K562 (cell line): Measurements from ENCODE around the gene DPM2. TPM values are rescaled to one million over a fixed set of nuclear protein-coding genes. Genes with fewer than 3 reads are reported as not detected.

Source experiments
- CBFB ChIP-seq: sonication (generic); formaldehyde crosslinking; IDR thresholded peaks from 2 replicates; pipeline ENCODE4 v1.4.0; 2020; ENCODE audit warnings: mild to moderate bottlenecking, missing genetic modification reagents
- CHCHD3 ChIP-seq: fragments of 250-450 bp; sonication (Bioruptor Pico); IDR thresholded peaks from 2 replicates; pipeline ENCODE4 v2.1.2; 2022; ENCODE audit warnings: mild to moderate bottlenecking
- CHD2 ChIP-seq: IDR thresholded peaks from 2 replicates; pipeline ENCODE4 v1.6.1; 2011; ENCODE audit warnings: low read depth, low read length
- CREB1 ChIP-seq, 2 experiments: sonication (generic) in 1 of 2; formaldehyde crosslinking in 1 of 2; IDR thresholded peaks; 2 replicates each; pipeline versions ENCODE4 v1.6.1 to v1.8.0; 2012 to 2022; ENCODE audit warnings: inconsistent platforms in 1 of 2, mild to moderate bottlenecking in 1 of 2, missing genetic modification reagents in 1 of 2, moderate library complexity in 1 of 2
- HDAC1 ChIP-seq, 2 experiments: fragments of 450-650 bp; IDR thresholded peaks; 2 replicates each; pipeline ENCODE4 v1.6.1; 2016 to 2017; ENCODE audit warnings: inconsistent platforms in 1 of 2, mild to moderate bottlenecking in 1 of 2, moderate library complexity in 1 of 2
- HMGN3 ChIP-seq: IDR thresholded peaks from 2 replicates; pipeline ENCODE4 v1.6.1; 2011; ENCODE audit warnings: borderline replicate concordance, low read depth, mild to moderate bottlenecking, mixed read lengths, low read length; ENCODE audit not compliant: insufficient read length; ENCODE audit errors: extremely low read depth
- NCOA6 ChIP-seq: fragments of 450-650 bp; IDR thresholded peaks from 2 replicates; pipeline ENCODE4 v1.6.1; 2017; ENCODE audit warnings: mild to moderate bottlenecking
- NEUROD1 ChIP-seq: fragments of 150-350 bp; IDR thresholded peaks from 2 replicates; pipeline ENCODE4 v1.6.1; 2014; ENCODE audit warnings: borderline replicate concordance, low read length, low read depth; ENCODE audit not compliant: partially characterized antibody
- NR1H2 ChIP-seq: sonication (generic); formaldehyde crosslinking; IDR thresholded peaks from 2 replicates; pipeline ENCODE4 v1.4.0; 2020; ENCODE audit warnings: mild to moderate bottlenecking, missing genetic modification reagents
- SPI1 ChIP-seq: IDR thresholded peaks from 2 replicates; pipeline ENCODE4 v1.6.1; 2011; ENCODE audit warnings: low read depth, low read length, control low read depth, borderline replicate concordance
- TCF7L2 ChIP-seq: fragments of 150-350 bp; IDR thresholded peaks from 2 replicates; pipeline ENCODE4 v1.6.1; 2016; ENCODE audit warnings: low read depth, mild to moderate bottlenecking, low read length, moderate library complexity
- ZNF444 ChIP-seq: fragments of 250-450 bp; sonication (Bioruptor Pico); IDR thresholded peaks from 2 replicates; pipeline ENCODE4 v1.4.0; 2020; ENCODE audit warnings: mild to moderate bottlenecking, moderate library complexity
- ZNF695 ChIP-seq: fragments of 450-650 bp; formaldehyde crosslinking; IDR thresholded peaks from 2 replicates; pipeline ENCODE4 v1.4.0; 2020; ENCODE audit warnings: mild to moderate bottlenecking, moderate library complexity
- ZSCAN32 ChIP-seq: fragments of 450-650 bp; formaldehyde crosslinking; IDR thresholded peaks from 2 replicates; pipeline ENCODE4 v1.4.0; 2020; ENCODE audit warnings: mild to moderate bottlenecking, moderate library complexity
- polyA plus RNA-seq, 8 experiments: library from polyadenylated mRNA; depleted of rRNA in 4 of 8; stranded (reverse) in 5 of 8; unstranded in 3 of 8; fragments of >200 nt; fragmentation: Nextera tagmentation in 2 of 8; fragmentation: Illumina TruSeq in 1 of 8; extraction: Ambion mirVana in 2 of 8; extraction: Trizol in 1 of 8; gene quantifications; 2 replicates each; pipeline versions ENCODE4 v1.2.1 to v1.2.3, GENCODE V29; 2011 to 2014; ENCODE audit warnings: inconsistent platforms in 1 of 8, missing spikeins in 1 of 8
- total RNA-seq, 7 experiments: library from RNA; depleted of rRNA in 6 of 7; stranded (reverse); fragments of >200 nt in 6 of 7; fragmentation: Illumina TruSeq in 2 of 7; extraction: Trizol in 2 of 7; gene quantifications; 2 replicates each; pipeline versions ENCODE4 v1.2.1 to v1.2.3, GENCODE V29; 2011 to 2021; ENCODE audit warnings: low replicate concordance in 1 of 7
- TF ChIP-seq, protein P1 (sequence below): fragments of 450-650 bp; IDR thresholded peaks from 2 replicates; pipeline ENCODE4 v1.6.1; 2016; ENCODE audit warnings: antibody characterized with exemption
- TF ChIP-seq, protein P2 (sequence below), 3 experiments: fragments of 200-800 bp in 1 of 3; sonication (Bioruptor generic) in 1 of 3; sonication (generic) in 1 of 3; formaldehyde crosslinking in 1 of 3; IDR thresholded peaks; 2 replicates each; pipeline versions ENCODE4 v1.6.1 to v1.8.0; 2016 to 2022; ENCODE audit warnings: mild to moderate bottlenecking in 2 of 3, missing compliant biosample characterization in 2 of 3, missing genetic modification characterization in 2 of 3, missing genetic modification reagents in 1 of 3
- TF ChIP-seq, protein P3 (sequence below): sonication (generic); formaldehyde crosslinking; IDR thresholded peaks from 2 replicates; pipeline ENCODE4 v1.8.0; 2022; ENCODE audit warnings: mild to moderate bottlenecking, low read depth, missing genetic modification reagents
- TF ChIP-seq, protein P4 (sequence below), 2 experiments: fragments of 450-650 bp; IDR thresholded peaks; 2 replicates each; pipeline ENCODE4 v1.6.1; 2016

Gene DPM2
- total and polyA plus RNA-seq, 9 of the 15 experiments (the other 6 are each of a cell fraction or from before 2014, with no cell fraction given): 43.5 to 126 (median 71.1) TPM

DNA sequence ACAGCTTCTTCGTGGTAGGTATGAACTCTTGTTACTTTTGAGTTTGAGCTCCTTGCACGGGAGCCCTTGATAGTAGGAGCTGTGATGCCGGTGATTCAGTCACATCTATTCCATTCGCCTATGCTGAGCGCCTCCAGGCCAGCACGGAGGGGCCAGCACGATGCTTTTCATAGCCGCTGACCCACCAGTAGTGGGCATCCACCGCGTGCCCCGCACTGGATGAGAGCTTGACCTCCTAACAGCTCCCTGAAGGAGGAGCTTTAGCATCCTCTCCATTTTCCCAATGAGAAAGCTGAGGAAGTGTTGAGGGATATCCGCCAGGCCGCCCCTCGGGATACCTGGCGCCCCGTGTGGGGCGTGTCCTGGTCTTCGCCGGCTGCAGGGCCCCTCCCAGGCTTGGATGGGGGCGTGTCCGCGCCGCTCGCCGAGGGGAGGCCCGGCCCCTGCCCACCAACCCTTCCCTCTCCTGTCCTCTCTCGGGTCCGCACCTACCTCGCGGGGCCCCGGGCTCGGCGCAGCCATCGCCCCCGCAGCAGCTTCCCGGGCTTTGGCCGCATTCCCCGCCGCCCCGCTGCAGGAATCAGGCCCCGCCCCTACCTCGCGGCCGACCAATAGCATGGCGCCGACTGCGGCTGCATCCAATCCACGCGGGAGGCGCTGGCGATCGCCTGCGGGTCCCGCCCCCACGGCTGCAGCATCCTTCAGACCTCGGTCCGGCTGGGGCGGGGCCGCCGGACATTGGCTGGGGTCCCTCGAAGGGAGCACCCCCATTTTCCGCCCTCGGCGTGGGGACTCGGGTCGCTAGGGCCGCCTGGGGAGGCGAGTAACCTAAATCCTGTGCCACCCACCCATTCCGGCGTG is 7.2 kb downstream of the DPM2 start, which contains the start of gene PIP5KL1 (continued):
- TF ChIP-seq, protein P1, sequence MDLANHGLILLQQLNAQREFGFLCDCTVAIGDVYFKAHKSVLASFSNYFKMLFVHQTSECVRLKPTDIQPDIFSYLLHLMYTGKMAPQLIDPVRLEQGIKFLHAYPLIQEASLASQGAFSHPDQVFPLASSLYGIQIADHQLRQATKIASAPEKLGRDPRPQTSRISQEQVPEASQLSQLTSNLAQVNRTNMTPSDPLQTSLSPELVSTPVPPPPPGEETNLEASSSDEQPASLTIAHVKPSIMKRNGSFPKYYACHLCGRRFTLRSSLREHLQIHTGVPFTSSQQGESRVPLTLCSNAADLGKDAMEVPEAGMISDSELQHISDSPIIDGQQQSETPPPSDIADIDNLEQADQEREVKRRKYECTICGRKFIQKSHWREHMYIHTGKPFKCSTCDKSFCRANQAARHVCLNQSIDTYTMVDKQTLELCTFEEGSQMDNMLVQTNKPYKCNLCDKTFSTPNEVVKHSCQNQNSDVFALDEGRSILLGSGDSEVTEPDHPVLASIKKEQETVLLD: no peak
- TF ChIP-seq NR1H2 (CRISPR knock-in tag): 0 out of 2 replicates have a peak, but pooled peaks have one; percentile 79
- TF ChIP-seq NEUROD1: peak; percentile 68
- no peak for TF ChIP-seq CBFB (CRISPR knock-in tag)
- TF ChIP-seq ZSCAN32 (CRISPR knock-in tag): no peak
- TF ChIP-seq, protein P2, sequence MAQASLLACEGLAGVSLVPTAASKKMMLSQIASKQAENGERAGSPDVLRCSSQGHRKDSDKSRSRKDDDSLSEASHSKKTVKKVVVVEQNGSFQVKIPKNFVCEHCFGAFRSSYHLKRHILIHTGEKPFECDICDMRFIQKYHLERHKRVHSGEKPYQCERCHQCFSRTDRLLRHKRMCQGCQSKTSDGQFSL (CRISPR knock-in tag; IDR thresholded peaks at IDR 0.05): 0 out of 2 replicates have a peak, but pooled peaks have one; percentile 34
- TF ChIP-seq, protein P2 (tag; IDR thresholded peaks at IDR 0.05): no peak
- TF ChIP-seq, protein P3, sequence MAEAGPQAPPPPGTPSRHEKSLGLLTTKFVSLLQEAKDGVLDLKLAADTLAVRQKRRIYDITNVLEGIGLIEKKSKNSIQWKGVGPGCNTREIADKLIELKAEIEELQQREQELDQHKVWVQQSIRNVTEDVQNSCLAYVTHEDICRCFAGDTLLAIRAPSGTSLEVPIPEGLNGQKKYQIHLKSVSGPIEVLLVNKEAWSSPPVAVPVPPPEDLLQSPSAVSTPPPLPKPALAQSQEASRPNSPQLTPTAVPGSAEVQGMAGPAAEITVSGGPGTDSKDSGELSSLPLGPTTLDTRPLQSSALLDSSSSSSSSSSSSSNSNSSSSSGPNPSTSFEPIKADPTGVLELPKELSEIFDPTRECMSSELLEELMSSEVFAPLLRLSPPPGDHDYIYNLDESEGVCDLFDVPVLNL (CRISPR knock-in tag): no peak
- TF ChIP-seq CHCHD3 (CRISPR knock-in tag): no peak
- no peak for TF ChIP-seq ZNF695 (CRISPR knock-in tag)
- TF ChIP-seq ZNF444 (CRISPR knock-in tag): no peak
- TF ChIP-seq, protein P4, sequence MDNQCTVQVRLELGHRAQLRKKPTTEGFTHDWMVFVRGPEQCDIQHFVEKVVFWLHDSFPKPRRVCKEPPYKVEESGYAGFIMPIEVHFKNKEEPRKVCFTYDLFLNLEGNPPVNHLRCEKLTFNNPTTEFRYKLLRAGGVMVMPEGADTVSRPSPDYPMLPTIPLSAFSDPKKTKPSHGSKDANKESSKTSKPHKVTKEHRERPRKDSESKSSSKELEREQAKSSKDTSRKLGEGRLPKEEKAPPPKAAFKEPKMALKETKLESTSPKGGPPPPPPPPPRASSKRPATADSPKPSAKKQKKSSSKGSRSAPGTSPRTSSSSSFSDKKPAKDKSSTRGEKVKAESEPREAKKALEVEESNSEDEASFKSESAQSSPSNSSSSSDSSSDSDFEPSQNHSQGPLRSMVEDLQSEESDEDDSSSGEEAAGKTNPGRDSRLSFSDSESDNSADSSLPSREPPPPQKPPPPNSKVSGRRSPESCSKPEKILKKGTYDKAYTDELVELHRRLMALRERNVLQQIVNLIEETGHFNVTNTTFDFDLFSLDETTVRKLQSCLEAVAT (IDR thresholded peaks at IDR 0.05): peak in 1 of 2 experiments; percentile 79; a peak in 2 of 4 replicates
- TF ChIP-seq HDAC1 (IDR thresholded peaks at IDR 0.05): peak in 1 of 2 experiments; percentile 44; a peak in 1 of 4 replicates
- peak; percentile 36; the same call in 1 of the 2 replicates for TF ChIP-seq CREB1 (IDR thresholded peaks at IDR 0.05)
- no peak for TF ChIP-seq CREB1 (CRISPR knock-in tag; IDR thresholded peaks at IDR 0.05)
- peak; percentile 65 for TF ChIP-seq CHD2
- peak; percentile 87 for TF ChIP-seq HMGN3
- no peak for TF ChIP-seq SPI1
- no peak for TF ChIP-seq TCF7L2
- TF ChIP-seq NCOA6: no peak
